Renal pelvis (tissue), 4 donors: ENCODE measurements around the gene HTR3C. TPM values are rescaled to one million over a fixed set of nuclear protein-coding genes. Genes with fewer than 3 reads are reported as not detected.
A peak's percentile ranks its signal among the peaks of the same experiment; 100 is the strongest.
"Not testable (repeated sequence)": the region's sequence is repeated elsewhere in the genome, so short reads cannot be mapped to it uniquely, and the experiment has no call there.

Source experiments
- DNase-seq: peaks from one replicate; pipeline ENCODE4 v3.0.0-alpha.2; 2013
- polyA plus RNA-seq, 3 donors: library from polyadenylated mRNA; unstranded; fragments of 120-200 nt; gene quantifications; one replicate each; pipeline ENCODE4 v1.2.1, GENCODE V29; 2013; ENCODE audit not compliant: insufficient read length in 3 of 3

The HTR3C gene
- polyA plus RNA-seq, 3 donors, result not detected

DNA sequence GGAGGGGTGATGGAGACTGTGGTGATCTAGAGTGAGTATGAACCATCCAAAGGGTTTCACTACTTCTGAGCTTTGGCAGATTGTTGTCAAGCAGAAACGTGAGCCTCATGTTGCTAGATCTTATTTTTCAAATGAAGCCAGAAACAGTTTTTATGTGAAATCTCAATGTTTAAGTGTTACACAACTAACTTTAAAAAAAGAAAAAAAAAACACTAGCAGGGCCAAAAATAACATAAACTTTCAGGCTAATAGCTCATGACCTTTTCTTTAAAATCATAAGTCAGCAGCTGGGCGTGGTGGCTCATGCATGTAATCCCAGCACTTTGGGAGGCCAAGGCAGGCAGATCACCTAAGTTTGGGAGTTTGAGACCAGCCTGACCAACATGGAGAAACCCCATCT, 23.4 kb upstream of the HTR3C start:
- DNase-seq, result no peak

DNA sequence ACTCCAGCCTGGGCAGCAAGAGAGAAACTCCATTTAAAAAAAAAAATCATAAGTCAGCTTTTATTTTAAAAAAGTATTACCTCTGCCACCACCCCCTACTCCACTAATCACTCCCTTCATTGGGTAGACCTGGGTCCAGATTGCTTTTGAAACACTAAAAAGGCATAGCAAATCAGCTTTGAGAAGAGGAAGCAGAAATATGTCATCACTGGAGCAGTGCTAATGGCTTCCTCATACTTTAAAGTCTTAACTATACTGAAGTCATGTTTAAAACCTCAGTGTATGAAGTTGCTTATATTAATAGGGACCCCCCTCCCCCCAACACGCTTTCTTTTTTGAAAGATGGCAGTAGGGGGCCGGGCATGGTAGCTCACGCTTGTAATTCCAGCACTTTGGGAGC, 22.3 kb upstream of the HTR3C start:
- no peak for DNase-seq

GRCh38 chr3:184031187-184031792, 21.6 kb upstream of the HTR3C start, which contains the start of gene HTR3D:
Gene HTR3D (plus strand): TSS chr3:184031742. CDS start chr3:184031742, 0 bp downstream.
- peak; percentile 52 for DNase-seq

DNA sequence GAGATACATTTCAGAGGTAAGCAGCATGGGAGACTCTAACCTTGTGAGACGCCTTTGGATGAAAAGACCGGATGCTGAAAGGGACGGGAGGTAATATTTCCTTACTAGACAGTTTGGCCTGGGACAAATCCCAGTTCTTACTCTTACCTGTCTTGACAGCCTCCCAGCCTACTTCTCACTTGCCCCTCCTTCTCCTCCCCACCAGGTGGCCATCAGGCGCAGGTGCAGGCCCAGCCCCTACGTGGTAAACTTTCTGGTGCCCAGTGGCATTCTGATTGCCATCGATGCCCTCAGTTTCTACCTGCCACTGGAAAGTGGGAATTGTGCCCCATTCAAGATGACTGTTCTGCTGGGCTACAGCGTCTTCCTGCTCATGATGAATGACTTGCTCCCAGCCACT, 15.0 kb upstream of the HTR3C start:
- DNase-seq, result no peak

DNA sequence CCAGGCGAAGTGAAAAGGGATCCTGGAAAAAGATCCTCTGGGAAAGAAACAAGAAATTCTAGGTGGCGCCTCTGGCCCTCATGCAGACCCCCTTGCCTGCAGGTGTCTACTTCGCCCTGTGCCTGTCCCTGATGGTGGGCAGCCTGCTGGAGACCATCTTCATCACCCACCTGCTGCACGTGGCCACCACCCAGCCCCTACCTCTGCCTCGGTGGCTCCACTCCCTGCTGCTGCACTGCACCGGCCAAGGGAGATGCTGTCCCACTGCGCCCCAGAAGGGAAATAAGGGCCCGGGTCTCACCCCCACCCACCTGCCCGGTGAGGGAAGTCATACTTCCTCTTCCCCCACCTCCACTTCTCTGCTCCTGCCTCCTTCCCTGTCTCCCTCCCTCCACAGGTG, 14.5 kb upstream of the HTR3C start:
- DNase-seq, result not testable (repeated sequence)

- DNase-seq, result no peak
These were observed 13.4 kb upstream of the HTR3C start for GRCh38 chr3:184039414-184039813.

DNA sequence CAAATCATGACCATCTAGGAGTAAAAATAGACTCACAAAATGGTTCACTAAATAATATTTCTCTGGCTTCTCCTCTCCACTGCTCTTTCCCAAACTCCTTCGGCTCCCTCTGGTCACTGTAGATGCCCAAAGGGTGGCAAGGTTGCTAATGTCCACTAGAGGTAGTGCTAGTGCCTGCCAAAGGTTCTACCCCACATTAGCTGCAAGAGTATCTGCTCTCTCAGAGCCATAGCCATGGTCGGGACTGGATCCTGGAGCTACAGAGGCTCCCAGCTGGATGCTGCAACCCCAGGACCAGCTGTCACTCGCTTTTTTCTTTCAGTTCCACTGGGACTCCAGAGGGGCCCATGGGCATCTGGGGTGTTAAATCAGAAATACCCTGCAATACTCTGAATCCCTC, 12.8 kb upstream of the HTR3C start:
- no peak for DNase-seq

- no peak for DNase-seq
These were observed 10.2 kb upstream of the HTR3C start for GRCh38 chr3:184042617-184043016.

DNA sequence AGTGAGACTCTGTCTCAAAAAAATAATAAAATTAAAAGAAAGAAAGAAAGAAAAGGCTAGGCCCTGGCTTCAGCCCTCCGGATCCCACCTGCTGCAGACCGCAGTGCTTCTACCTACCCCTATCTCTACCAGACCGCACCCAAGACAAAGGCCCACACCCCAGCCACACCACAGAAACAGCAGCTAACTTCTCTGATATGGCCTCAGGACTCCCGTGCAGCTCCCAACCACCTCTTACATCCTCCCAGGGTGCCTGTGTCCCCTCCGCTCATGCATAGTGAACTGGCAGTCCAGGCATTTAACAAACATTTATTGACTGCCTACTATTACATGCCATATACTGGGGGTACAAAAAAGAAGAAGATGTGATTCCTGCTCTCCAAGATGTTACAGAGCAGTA, 6.9 kb upstream of the HTR3C start:
- no peak for DNase-seq

GRCh38 chr3:184050217-184050847, 2.5 kb upstream of the HTR3C start:
- DNase-seq, result no peak

DNA sequence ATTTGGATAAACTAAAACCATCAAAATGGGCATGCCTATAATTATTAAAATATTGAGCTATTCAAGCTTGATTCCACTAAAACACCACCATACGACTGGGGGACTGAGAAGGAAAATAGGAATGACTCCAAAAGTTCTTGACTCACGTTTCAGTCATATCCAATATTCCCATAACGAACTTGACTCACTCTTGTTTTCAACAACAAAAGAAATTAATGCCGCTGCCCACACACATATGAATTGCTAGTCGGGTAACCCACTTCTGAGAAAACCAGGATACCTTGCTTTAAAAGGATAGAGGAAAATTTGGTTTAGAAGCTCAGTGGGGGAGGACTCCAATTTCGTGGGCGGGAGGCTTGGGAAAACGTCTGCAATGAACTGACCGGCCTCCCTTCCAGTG, 5.2 kb downstream of the HTR3C start:
- DNase-seq, result no peak

DNA sequence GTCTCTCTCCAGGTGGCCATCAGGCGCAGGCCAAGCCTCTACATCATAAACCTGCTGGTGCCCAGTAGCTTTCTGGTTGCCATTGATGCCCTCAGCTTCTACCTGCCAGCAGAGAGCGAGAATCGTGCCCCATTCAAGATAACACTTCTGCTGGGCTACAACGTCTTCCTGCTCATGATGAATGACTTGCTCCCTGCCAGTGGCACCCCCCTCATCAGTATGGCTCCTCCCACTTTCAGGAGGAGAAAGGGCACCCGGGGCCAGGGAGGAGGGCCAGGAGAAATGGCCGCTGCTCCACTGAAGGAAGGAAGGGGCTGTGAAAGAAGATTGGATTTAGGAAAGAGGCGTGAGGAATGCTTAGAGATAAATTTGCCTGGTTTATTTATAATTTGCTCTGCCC, 6.6 kb downstream of the HTR3C start:
- no peak for DNase-seq

DNA sequence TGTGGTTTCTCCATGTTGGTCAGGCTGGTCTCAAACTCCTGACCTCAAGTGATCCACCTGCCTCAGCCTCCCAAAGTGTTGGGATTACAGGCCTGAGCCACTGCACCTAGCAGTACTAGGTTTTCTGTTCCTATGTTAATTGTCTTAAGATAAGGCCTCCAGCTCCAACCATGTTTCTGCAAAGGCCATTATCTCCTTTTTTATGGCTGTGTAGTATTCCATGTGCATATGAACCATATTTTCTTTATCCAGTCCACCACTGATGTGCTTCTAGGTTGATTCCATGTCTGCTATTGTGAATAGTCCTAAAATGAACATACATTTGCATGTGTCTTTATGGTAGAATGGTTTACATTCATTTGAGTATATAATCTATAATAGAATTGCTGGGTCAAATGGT, 9.8 kb downstream of the HTR3C start:
- DNase-seq, result no peak

GRCh38 chr3:184066211-184066610, 13.4 kb downstream of the HTR3C start:
- DNase-seq, result no peak

DNA sequence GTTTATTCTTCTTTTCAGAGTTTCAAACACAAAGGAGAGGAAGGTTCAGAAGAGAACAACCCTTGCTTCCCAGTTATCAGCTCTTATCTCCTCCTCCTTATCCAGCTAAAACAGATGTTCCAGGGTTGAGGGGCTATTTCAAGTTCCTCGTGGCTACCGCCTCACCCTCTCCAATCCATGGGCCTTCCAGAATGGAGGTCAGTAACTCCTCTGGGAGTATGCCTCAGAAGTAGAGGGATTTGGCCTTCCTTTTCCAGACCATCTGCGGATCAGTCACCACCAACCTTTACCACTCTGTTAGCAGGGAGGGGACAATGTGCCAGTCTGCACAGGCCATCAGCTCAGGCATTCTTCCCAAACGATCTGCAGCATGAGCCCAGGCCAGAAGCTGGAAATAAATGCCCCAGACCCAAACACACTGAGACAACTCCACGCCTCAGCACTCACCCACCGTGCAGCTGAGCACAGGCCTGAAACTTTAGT, 14.8 kb downstream of the HTR3C start:
- DNase-seq, result no peak

- DNase-seq, result no peak
These were observed 15.5 kb downstream of the HTR3C start for GRCh38 chr3:184068344-184068743.

DNA sequence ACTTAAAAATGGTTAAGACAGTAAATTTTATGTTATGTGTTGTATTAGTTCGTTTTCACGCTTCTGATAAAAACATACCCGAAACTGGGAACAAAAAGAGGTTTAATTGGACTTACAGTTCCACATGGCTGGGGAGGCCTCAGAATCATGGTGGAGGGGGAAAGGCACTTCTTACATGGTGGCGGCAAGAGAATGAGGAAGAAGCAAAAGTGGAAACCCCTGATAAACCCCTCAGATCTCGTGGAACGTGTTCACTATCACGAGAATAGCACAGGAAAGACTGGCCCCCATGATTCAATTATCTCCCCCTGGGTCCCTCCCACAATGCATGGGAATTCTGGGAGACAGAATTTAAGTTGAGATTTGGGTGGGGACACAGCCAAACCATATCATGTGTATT, 18.3 kb downstream of the HTR3C start:
- not testable (repeated sequence) for DNase-seq

- DNase-seq, result no peak
These were observed 20.8 kb downstream of the HTR3C start for GRCh38 chr3:184073621-184074020.

DNA sequence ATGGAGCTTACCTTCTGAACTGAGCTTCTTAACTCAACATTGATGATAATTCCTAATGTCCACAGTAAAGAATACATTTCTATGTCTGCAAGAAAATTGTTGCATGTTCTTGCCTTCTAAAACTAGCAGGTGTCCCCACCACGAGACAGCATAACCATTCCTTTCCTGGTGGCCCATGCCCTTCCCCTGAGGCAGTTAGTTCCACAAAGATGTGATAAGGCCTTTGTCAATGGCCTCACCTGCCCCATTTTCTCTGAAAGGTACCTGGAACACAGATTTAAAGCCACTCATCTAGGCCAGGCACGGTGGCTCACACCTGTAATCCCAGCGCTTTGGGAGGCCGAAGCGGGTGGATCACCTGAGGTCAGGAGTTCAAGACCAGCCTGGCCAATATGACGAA, 23.1 kb downstream of the HTR3C start:
- no peak for DNase-seq

GRCh38 chr3:184077881-184078280, 25.0 kb downstream of the HTR3C start:
- no peak for DNase-seq

GRCh38 chr3:184078851-184079250, 26.0 kb downstream of the HTR3C start:
- no peak for DNase-seq

GRCh38 chr3:184081116-184081830, 28.4 kb downstream of the HTR3C start:
- DNase-seq, result no peak

DNA sequence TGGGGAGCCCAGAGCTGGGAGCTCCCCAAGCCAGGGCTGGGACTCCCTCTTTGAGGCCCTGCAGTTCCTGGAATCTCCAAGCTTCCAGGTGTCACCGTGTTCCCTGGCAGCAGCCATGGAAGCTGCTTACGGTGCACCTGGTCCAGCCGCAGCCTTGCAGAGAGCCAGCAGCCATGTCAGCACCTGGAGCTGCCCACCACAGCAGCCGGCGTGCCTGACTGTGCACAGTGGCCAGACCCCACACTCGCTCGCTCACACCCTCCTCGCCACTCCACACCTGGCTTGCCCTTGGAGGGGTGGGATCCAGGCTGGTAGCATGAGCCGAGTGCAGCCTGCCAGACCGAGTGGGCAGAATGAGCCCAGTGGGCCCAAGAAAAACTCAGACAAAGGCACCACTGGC, 29.2 kb downstream of the HTR3C start:
- no peak for DNase-seq
